Dedifferentiated amniotic fluid mesenchymal stem cell (primary cell): ENCODE results near the gene CCL14.
"Not testable (repeated sequence)": the region's sequence is repeated elsewhere in the genome, so short reads cannot be mapped to it uniquely, and the experiment has no call there.

Experiments
- DNase-seq: peaks from one replicate; pipeline ENCODE4 v3.0.0-alpha.2; 2016; ENCODE audit errors: extremely low spot score

CCL14 gene

GRCh38 chr17:35986643-35987042 is at the start of gene CCL14:
Gene CCL14, minus strand, starts transcription at chr17:35986729. Its CDS starts 80 bp downstream, at chr17:35986649.
- no peak for DNase-seq

- DNase-seq, result no peak
Observed at GRCh38 chr17:36036235-36036634, 49.7 kb upstream of the CCL14 start.

- no peak for DNase-seq
Observed at GRCh38 chr17:36034127-36034526, 47.6 kb upstream of the CCL14 start.

GRCh38 chr17:36030956-36031355 is 44.4 kb upstream of the CCL14 start:
- no peak for DNase-seq

GRCh38 chr17:36027761-36028160 is 41.2 kb upstream of the CCL14 start:
- DNase-seq, result no peak

- no peak for DNase-seq
Observed at GRCh38 chr17:36024106-36024869, 37.8 kb upstream of the CCL14 start.

GRCh38 chr17:36019423-36019822 is 32.9 kb upstream of the CCL14 start:
- no peak for DNase-seq

GRCh38 chr17:36017799-36018198 is 31.3 kb upstream of the CCL14 start, which contains the start of gene CCL23:
Gene CCL23, minus strand, starts transcription at chr17:36017972. Its CDS starts 75 bp downstream, at chr17:36017897.
- DNase-seq, result no peak

- DNase-seq, result no peak
Observed at GRCh38 chr17:36016555-36016954, 30.0 kb upstream of the CCL14 start.

- not testable (repeated sequence) for DNase-seq
Observed at GRCh38 chr17:36015895-36016294, 29.4 kb upstream of the CCL14 start.

GRCh38 chr17:36014946-36015345 is 28.4 kb upstream of the CCL14 start:
- no peak for DNase-seq

- no peak for DNase-seq
Observed at GRCh38 chr17:36011201-36011600, 24.7 kb upstream of the CCL14 start.

- no peak for DNase-seq
Observed at GRCh38 chr17:36008998-36009665, 22.6 kb upstream of the CCL14 start.

GRCh38 chr17:36004594-36005108 is 18.1 kb upstream of the CCL14 start:
- no peak for DNase-seq

GRCh38 chr17:36002631-36003030 is 16.1 kb upstream of the CCL14 start:
- DNase-seq, result no peak

GRCh38 chr17:36001862-36002603 is 15.5 kb upstream of the CCL14 start:
- DNase-seq, result no peak

- DNase-seq, result no peak
Observed at GRCh38 chr17:36001110-36001771, 14.7 kb upstream of the CCL14 start, which contains the start of gene CCL15. Gene CCL15, minus strand, starts transcription at chr17:36001553. Its CDS starts 61 bp downstream, at chr17:36001492.

- no peak for DNase-seq
Observed at GRCh38 chr17:36000732-36001109, 14.2 kb upstream of the CCL14 start.

- no peak for DNase-seq
Observed at GRCh38 chr17:35998756-35999155, 12.2 kb upstream of the CCL14 start.

GRCh38 chr17:35998018-35998545 is 11.6 kb upstream of the CCL14 start:
- DNase-seq, result no peak

- DNase-seq, result not testable (repeated sequence)
Observed at GRCh38 chr17:35995346-35995745, 8.8 kb upstream of the CCL14 start.
